AG04449 (cell line): ENCODE measurements around the gene DCUN1D4.

Source experiments
- CTCF ChIA-PET: fragments of 350-600 bp; formaldehyde crosslinking; extraction: SDS; loops from one replicate; lab custom pipeline; 2021; ENCODE audit warnings: antibody characterized with exemption; lab: Yijun Ruan, JAX
- POLR2A ChIA-PET: fragments of 400-600, 350-600 bp; formaldehyde crosslinking; extraction: SDS; loops from one replicate; lab custom pipeline; 2020; ENCODE audit warnings: antibody characterized with exemption, inconsistent platforms; lab: Yijun Ruan, JAX
- DNase-seq: peaks from one replicate; pipeline ENCODE4 v3.0.0-alpha.2; 2010; ENCODE audit warnings: low read depth, low spot score
- H3K4me3 ChIP-seq: 2 replicates; pipeline ENCODE4 v1.5.1; 2011; ENCODE audit warnings: low read depth, mild to moderate bottlenecking, control low read depth, low read length
- CTCF ChIP-seq: IDR thresholded peaks from one replicate; pipeline ENCODE4 v1.5.1; 2011; ENCODE audit warnings: mild to moderate bottlenecking, moderate library complexity, low read length, control low read depth, inconsistent platforms; ENCODE audit not compliant: insufficient read depth; ENCODE audit errors: missing control alignments

The DCUN1D4 gene

GRCh38 chr4:51835079-51835478 lies 7.9 kb upstream of the DCUN1D4 start:
- no peak overlapping the region for H3K4me3 ChIP-seq
- TF ChIP-seq CTCF: no peak
- no peak for DNase-seq
- ChIA-PET POLR2A (no interaction called here), CTCF (interaction anchor here (1.6 to 6.6 kb wide), 2 partner anchors 50 to 191 kb away, joined by 5 to 32 read pairs; no protein-coding TSS in a partner anchor)

- CTCF ChIA-PET: interaction anchor here (1.0 to 6.6 kb wide), 4 partner anchors 26 to 190 kb away, joined by 3 to 32 read pairs (median 4); no protein-coding TSS in a partner anchor
- no peak for DNase-seq
- no peak for TF ChIP-seq CTCF
- no peak overlapping the region for H3K4me3 ChIP-seq
- POLR2A ChIA-PET: no interaction called here
Measured at GRCh38 chr4:51835855-51836254, 7.1 kb upstream of the DCUN1D4 start.

- POLR2A ChIA-PET: no interaction called here
- no peak overlapping the region for H3K4me3 ChIP-seq
- CTCF ChIA-PET: interaction anchor here (1.0 to 6.6 kb wide), 3 partner anchors 26 to 189 kb away, joined by 3 to 32 read pairs (median 3); no protein-coding TSS in a partner anchor
- TF ChIP-seq CTCF: no peak
- no peak for DNase-seq
Measured at GRCh38 chr4:51836549-51836948, 6.4 kb upstream of the DCUN1D4 start.

- no peak for DNase-seq
- no peak for TF ChIP-seq CTCF
- POLR2A ChIA-PET: no interaction called here
- CTCF ChIA-PET: interaction anchor here (1.3 to 4.4 kb wide), 2 partner anchors 9 to 186 kb away, joined by 4 to 26 read pairs; no protein-coding TSS in a partner anchor
- H3K4me3 ChIP-seq: no peak overlapping the region
Measured at GRCh38 chr4:51840781-51841180, 2.2 kb upstream of the DCUN1D4 start.

GRCh38 chr4:51842167-51842553 lies 793 bp upstream of the DCUN1D4 start:
- no peak for DNase-seq
- CTCF ChIA-PET: interaction anchor here (0.9 to 4.4 kb wide), 6 partner anchors 11 to 187 kb away, joined by 3 to 26 read pairs (median 4); no protein-coding TSS in a partner anchor
- H3K4me3 ChIP-seq: peak overlapping the region; percentile 77
- TF ChIP-seq CTCF: no peak
- POLR2A ChIA-PET: interaction anchor here (1.7 kb wide), 1 partner anchor 10 kb away, joined by 6 read pairs; no protein-coding TSS in a partner anchor

GRCh38 chr4:51843309-51844152 lies 578 bp downstream of the DCUN1D4 start:
- H3K4me3 ChIP-seq: peak overlapping the region; percentile 77
- DNase-seq: no peak
- POLR2A ChIA-PET: interaction anchor here (0.7 to 1.7 kb wide), 2 partner anchors 9 to 201 kb away, joined by 3 to 6 read pairs; no protein-coding TSS in a partner anchor
- CTCF ChIA-PET: interaction anchor here (1.2 to 1.6 kb wide), 3 partner anchors 15 to 186 kb away, joined by 3 to 5 read pairs (median 4); no protein-coding TSS in a partner anchor
- TF ChIP-seq CTCF: no peak
